SK-N-SH treated with all-trans-retinoic acid at 6 μM for 48 hours (cell line): Measurements from ENCODE around the gene PTEN.

ENCODE experiments used
- ATAC-seq: fragments of 200-7000 bp; cut with Tn5 transposase; 3 replicates; pipeline ENCODE4 v1.9.1; 2020; ENCODE audit warnings: mild to moderate bottlenecking, moderate library complexity
- ARNTL ChIP-seq: fragments of 450-650 bp; formaldehyde crosslinking; IDR thresholded peaks from 2 replicates; pipeline ENCODE4 v1.5.0; 2020; ENCODE audit warnings: low read depth, mild to moderate bottlenecking, moderate library complexity, borderline replicate concordance
- BACH2 ChIP-seq: fragments of 250-450 bp; sonication (Bioruptor Pico); IDR thresholded peaks from 2 replicates; pipeline ENCODE4 v1.9.0; 2021; ENCODE audit warnings: mild to moderate bottlenecking, borderline replicate concordance
- CREB5 ChIP-seq: fragments of 250-450 bp; sonication (Bioruptor Pico); IDR thresholded peaks from 2 replicates; pipeline ENCODE4 v1.5.1; 2020; ENCODE audit warnings: low read depth, mild to moderate bottlenecking, moderate library complexity
- CSDC2 ChIP-seq: fragments of 250-450 bp; sonication (Bioruptor Pico); IDR thresholded peaks from 2 replicates; pipeline ENCODE4 v1.5.0; 2020; ENCODE audit warnings: mild to moderate bottlenecking, moderate library complexity
- CSRNP3 ChIP-seq: fragments of 250-450 bp; sonication (Bioruptor Pico); IDR thresholded peaks from 2 replicates; pipeline ENCODE4 v1.5.1; 2021; ENCODE audit warnings: mild to moderate bottlenecking, moderate library complexity
- ESRRG ChIP-seq: fragments of 250-450 bp; sonication (Bioruptor Pico); IDR thresholded peaks from 2 replicates; pipeline ENCODE4 v1.6.1; 2021; ENCODE audit warnings: mild to moderate bottlenecking
- GLIS3 ChIP-seq: fragments of 250-450 bp; sonication (Bioruptor Pico); IDR thresholded peaks from 2 replicates; pipeline ENCODE4 v1.5.0; 2020; ENCODE audit warnings: mild to moderate bottlenecking, moderate library complexity
- ISL1 ChIP-seq: fragments of 250-450 bp; sonication (Bioruptor Pico); IDR thresholded peaks from 2 replicates; pipeline ENCODE4 v2.1.2; 2022; ENCODE audit warnings: mild to moderate bottlenecking, moderate library complexity
- OSR1 ChIP-seq: fragments of 250-450 bp; sonication (Bioruptor Pico); IDR thresholded peaks from 2 replicates; pipeline ENCODE4 v1.8.0; 2022; ENCODE audit warnings: moderate library complexity, mild to moderate bottlenecking, inconsistent platforms
- PATZ1 ChIP-seq: fragments of 250-450 bp; sonication (Bioruptor Pico); IDR thresholded peaks from 2 replicates; pipeline ENCODE4 v1.8.0; 2020; ENCODE audit warnings: mild to moderate bottlenecking, moderate library complexity, borderline replicate concordance
- PPARA ChIP-seq: fragments of 250-450 bp; sonication (Bioruptor Pico); IDR thresholded peaks from 2 replicates; pipeline ENCODE4 v1.5.0; 2020; ENCODE audit warnings: mild to moderate bottlenecking, borderline replicate concordance
- RARB ChIP-seq: fragments of 250-450 bp; sonication (Bioruptor Pico); IDR thresholded peaks from 2 replicates; pipeline ENCODE4 v1.8.0; 2021; ENCODE audit warnings: mild to moderate bottlenecking, moderate library complexity
- SNAI2 ChIP-seq: fragments of 250-450 bp; sonication (Bioruptor Pico); IDR thresholded peaks from 2 replicates; pipeline ENCODE4 v1.5.0; 2020; ENCODE audit warnings: mild to moderate bottlenecking, moderate library complexity
- TCF4 ChIP-seq: fragments of 250-450 bp; sonication (Bioruptor Pico); IDR thresholded peaks from 2 replicates; pipeline ENCODE4 v1.8.0; 2021; ENCODE audit warnings: mild to moderate bottlenecking, moderate library complexity, borderline replicate concordance
- TOX ChIP-seq: fragments of 250-450 bp; sonication (Bioruptor Pico); IDR thresholded peaks from 2 replicates; pipeline ENCODE4 v1.8.0; 2021; ENCODE audit warnings: mild to moderate bottlenecking, moderate library complexity, borderline replicate concordance
- TSHZ2 ChIP-seq: fragments of 250-450 bp; sonication (Bioruptor Pico); IDR thresholded peaks from 2 replicates; pipeline ENCODE4 v1.5.0; 2020; ENCODE audit warnings: mild to moderate bottlenecking, moderate library complexity
- ZFP30 ChIP-seq: fragments of 450-650 bp; formaldehyde crosslinking; IDR thresholded peaks from 2 replicates; pipeline ENCODE4 v1.5.0; 2022; ENCODE audit warnings: mild to moderate bottlenecking, moderate library complexity
- ZNF565 ChIP-seq: fragments of 450-650 bp; formaldehyde crosslinking; conservative IDR thresholded peaks from 2 replicates; pipeline ENCODE4 v1.5.0; 2020; ENCODE audit warnings: low read depth, mild to moderate bottlenecking, moderate library complexity
- ZNF70 ChIP-seq: fragments of 450-650 bp; formaldehyde crosslinking; IDR thresholded peaks from 2 replicates; pipeline ENCODE4 v1.5.0; 2020; ENCODE audit warnings: mild to moderate bottlenecking, moderate library complexity
- ZNF8 ChIP-seq: fragments of 450-650 bp; formaldehyde crosslinking; IDR thresholded peaks from 2 replicates; pipeline ENCODE4 v1.5.0; 2020; ENCODE audit warnings: mild to moderate bottlenecking, moderate library complexity

PTEN gene

GRCh38 chr10:87960230-87960629 lies 96.8 kb downstream of the PTEN start:
- TF ChIP-seq CSRNP3 (no peak), ZFP30 (CRISPR knock-in tag) (no peak), TOX (CRISPR knock-in tag) (no peak), ESRRG (CRISPR knock-in tag) (no peak), CSDC2 (no peak), ZNF70 (CRISPR knock-in tag) (no peak), RARB (no peak), GLIS3 (CRISPR knock-in tag) (no peak), BACH2 (CRISPR knock-in tag) (no peak), PATZ1 (no peak)
- no peak for ATAC-seq

GRCh38 chr10:87961314-87961713 lies 97.9 kb downstream of the PTEN start:
- ATAC-seq: peak; percentile 50

GRCh38 chr10:87966459-87966858 lies 103.0 kb downstream of the PTEN start:
- ATAC-seq: no peak
- TF ChIP-seq BACH2 (CRISPR knock-in tag) (no peak), ISL1 (CRISPR knock-in tag) (peak; percentile 64), ESRRG (CRISPR knock-in tag) (no peak), SNAI2 (CRISPR knock-in tag) (no peak), ZNF8 (CRISPR knock-in tag) (no peak), ZNF565 (CRISPR knock-in tag) (no peak), PATZ1 (no peak)

More at GRCh38 chr10:87961314-87961713, 97.9 kb downstream of the PTEN start:
- no peak for TF ChIP-seq CREB5 (CRISPR knock-in tag)
- TF ChIP-seq CSDC2: no peak
- no peak for TF ChIP-seq PATZ1
- no peak for TF ChIP-seq BACH2 (CRISPR knock-in tag)
- TF ChIP-seq OSR1 (CRISPR knock-in tag): no peak
- no peak for TF ChIP-seq ZNF8 (CRISPR knock-in tag)
- TF ChIP-seq PPARA (CRISPR knock-in tag): no peak
- no peak for TF ChIP-seq RARB
- no peak for TF ChIP-seq TCF4
- no peak for TF ChIP-seq TOX (CRISPR knock-in tag)
- TF ChIP-seq ESRRG (CRISPR knock-in tag): no peak
- no peak for TF ChIP-seq ZFP30 (CRISPR knock-in tag)
- no peak for TF ChIP-seq ARNTL
- TF ChIP-seq, all 23 proteins: peak for 0

- ATAC-seq: peak; percentile 52
- TF ChIP-seq PPARA (CRISPR knock-in tag): no peak
- TF ChIP-seq CSDC2: no peak
- TF ChIP-seq RARB: no peak
- no peak for TF ChIP-seq TSHZ2
- no peak for TF ChIP-seq PATZ1
- TF ChIP-seq ISL1 (CRISPR knock-in tag): 0 out of 2 replicates have a peak, but pooled peaks have one; percentile 23
- TF ChIP-seq, all 23 proteins: peak for 1
These were observed 110.2 kb downstream of the PTEN start for GRCh38 chr10:87973635-87974034.
